GM18508 (cell line): ENCODE measurements around the gene TSEN34.

Experiments
- ATAC-seq: cut with Tn5 transposase; IDR thresholded peaks from one replicate; pipeline ENCODE4 v1.9.1; 2021; ENCODE audit warnings: moderate number of reproducible peaks; ENCODE audit not compliant: insufficient read depth, unreplicated experiment

Gene TSEN34

DNA sequence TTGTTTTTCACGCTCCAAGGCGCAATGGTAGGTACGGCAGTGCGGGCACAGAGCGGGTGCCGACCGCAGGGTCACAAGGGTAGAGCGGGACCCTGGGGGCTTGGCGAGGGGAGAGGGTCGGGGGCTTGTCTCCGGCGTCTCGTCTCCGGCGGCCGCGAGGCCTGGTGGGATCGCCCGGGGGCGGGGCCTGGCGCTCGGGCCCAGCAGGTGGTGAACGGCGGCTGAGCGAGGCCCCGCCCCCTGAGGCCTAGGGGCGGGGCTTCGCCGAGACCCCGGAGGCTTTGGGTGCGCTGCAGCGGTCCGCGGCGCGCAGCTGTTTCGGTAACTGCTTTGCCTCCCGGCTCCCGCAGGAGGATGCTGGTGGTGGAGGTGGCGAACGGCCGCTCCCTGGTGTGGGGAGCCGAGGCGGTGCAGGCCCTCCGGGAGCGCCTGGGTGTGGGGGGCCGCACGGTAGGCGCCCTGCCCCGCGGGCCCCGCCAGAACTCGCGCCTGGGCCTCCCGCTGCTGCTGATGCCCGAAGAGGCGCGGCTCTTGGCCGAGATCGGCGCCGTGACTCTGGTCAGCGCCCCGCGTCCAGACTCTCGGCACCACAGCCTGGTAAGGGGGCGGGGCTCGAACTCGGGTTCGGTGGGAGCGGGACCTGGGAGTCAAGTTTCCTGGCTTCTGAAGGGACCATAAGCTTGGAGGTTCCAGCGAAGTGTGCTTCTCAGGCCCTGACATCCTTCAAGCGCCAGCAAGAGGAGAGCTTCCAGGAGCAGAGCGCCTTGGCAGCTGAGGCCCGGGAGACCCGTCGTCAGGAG is at the start of gene TSEN34:
Gene TSEN34 (plus strand): TSS at position 298 of the 800 bp plus-strand sequence. CDS start 57 bp downstream, at position 355.
- peak; percentile 5 for ATAC-seq

GRCh38 chr19:54141356-54141755 is 49.8 kb upstream of the TSEN34 start:
- ATAC-seq: no peak

GRCh38 chr19:54142166-54142780 is 48.8 kb upstream of the TSEN34 start:
- ATAC-seq: no peak

GRCh38 chr19:54145541-54146158 is 45.5 kb upstream of the TSEN34 start:
- no peak for ATAC-seq

DNA sequence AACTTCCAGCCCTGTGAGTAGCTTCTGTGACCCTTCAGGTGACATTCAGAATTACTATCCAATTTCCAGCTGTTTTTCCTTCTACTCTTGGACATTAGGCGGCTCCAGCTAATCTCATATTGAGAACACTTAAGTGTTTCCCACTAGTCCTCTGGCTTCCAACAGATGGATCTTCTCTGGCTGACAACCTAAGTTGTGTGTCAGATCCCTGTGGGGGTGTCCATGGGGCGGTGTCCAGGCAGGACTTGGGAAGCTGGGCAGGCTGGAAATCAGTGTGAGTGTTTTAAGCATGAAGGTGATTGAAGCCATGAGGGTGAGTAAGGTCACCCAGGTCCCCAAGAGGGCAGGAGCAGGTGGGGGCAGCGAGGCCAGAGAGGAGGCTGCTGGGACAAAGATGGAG is 43.4 kb upstream of the TSEN34 start:
- no peak for ATAC-seq

DNA sequence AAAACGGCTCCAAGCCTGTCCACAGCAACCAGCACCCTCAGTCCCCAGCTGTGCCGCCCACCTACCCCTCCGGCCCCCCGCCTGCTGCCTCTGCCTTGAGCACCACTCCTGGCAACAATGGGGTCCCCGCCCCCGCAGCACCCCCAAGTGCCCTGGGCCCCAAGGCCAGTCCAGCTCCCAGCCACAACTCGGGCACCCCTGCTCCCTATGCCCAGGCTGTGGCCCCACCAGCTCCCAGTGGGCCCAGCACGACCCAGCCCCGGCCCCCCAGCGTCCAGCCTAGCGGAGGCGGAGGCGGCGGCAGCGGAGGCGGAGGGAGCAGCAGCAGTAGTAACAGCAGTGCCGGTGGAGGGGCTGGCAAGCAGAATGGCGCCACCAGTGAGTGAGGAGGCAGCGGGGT is 43.0 kb upstream of the TSEN34 start:
- ATAC-seq: no peak

GRCh38 chr19:54149021-54149812 is 41.9 kb upstream of the TSEN34 start:
- ATAC-seq: no peak

DNA sequence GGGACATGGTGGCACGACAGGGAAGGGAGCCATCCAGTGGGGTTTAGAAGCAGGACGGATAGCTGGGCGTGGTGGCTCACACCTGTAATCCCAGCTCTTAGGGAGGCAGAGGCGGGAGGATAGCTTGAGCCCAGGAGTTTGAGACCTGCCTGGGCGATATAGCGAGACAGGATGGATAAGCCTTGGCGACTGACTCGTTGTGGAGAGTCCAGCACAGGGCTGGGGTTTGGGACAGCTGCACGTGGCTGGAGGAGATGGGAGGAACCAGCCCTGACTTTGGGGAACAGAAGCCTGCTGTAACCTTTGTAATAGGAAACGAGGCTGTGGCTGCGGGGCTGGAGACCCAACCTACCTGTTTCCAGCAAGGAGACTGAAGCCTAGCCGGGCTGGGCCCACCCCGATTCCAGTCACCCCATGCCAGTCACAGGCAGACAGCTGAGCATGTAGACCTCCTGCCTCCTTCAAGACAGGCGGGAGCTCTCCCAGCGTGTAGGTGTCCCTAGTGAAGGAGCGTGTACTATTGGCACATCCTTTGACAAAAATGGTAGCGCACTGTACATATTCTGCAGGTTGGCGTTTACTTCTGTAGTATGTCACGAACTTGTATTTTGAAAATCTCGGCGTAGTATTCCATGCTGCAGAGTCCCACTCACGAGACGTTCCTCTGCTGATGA is 39.6 kb upstream of the TSEN34 start:
- ATAC-seq: no peak

GRCh38 chr19:54152267-54152666 is 38.8 kb upstream of the TSEN34 start:
- ATAC-seq: no peak

GRCh38 chr19:54152878-54153524 is 38.1 kb upstream of the TSEN34 start:
- ATAC-seq: no peak

- ATAC-seq: no peak
These were observed 37.3 kb upstream of the TSEN34 start for GRCh38 chr19:54153731-54154326.

GRCh38 chr19:54154603-54155345 is 36.3 kb upstream of the TSEN34 start:
- no peak for ATAC-seq

DNA sequence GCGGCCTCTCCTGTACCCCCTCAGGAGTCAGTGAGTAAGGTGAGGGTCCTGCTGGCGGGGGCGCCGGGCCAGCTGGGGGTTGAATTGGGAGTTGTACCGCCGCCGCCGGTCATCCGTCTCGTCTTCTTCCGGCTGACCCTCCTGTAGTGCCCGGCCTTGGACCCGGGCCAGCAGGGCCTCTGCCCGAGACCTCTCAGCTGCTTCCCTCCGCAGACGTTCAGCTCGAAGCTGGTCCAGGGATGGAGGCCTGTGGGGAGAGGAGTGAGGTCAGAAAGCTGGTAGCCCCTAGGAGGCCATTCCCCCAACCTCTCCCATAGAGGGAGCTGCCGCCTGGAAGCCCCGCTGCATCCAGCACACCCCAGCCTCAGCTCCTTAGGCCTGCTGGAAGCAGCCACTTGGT is 35.4 kb upstream of the TSEN34 start:
- ATAC-seq: no peak

- ATAC-seq: no peak
These were observed 34.6 kb upstream of the TSEN34 start for GRCh38 chr19:54156490-54156889.

- ATAC-seq: no peak
These were observed 34.2 kb upstream of the TSEN34 start for GRCh38 chr19:54156953-54157352.

DNA sequence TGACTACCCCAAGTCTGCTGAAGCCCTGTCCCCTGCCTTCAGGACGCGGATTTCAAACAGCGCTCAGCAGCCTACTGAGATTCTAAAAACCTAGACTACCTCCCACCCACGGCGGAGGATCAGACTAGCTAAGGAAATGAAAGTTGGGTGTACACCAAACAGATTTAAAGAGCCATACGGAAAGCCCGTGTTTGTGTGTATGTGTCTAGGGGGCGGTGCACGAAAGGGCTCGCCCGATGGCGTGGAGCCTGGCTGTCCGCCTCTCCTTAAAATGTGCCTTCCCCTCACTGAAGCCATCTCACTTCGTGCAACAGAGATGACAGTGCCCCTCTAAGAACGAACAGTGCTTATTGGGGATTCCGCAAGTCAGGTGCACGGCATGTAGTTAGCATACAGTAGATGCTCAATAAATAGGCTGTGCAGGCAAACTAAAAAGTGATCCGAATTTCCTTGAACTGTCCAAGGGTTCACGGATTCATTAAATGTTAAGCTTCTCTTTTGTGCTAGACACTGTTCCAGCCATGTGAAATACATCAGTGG is 32.2 kb upstream of the TSEN34 start:
- no peak for ATAC-seq

GRCh38 chr19:54159352-54160181 is 31.5 kb upstream of the TSEN34 start, which contains the start of gene LENG1:
Gene LENG1 (minus strand): TSS chr19:54159721. CDS start chr19:54159695, 26 bp downstream.
- ATAC-seq: peak; percentile 88
